Psoas muscle (tissue), 8 donors: ENCODE data around the gene ADCYAP1R1. TPM values are rescaled to one million over a fixed set of nuclear protein-coding genes. Genes with fewer than 3 reads are reported as not detected.

Experiments
- ATAC-seq, 4 donors: fragments of 200-7000 bp; cut with Tn5 transposase; one replicate each; pipeline ENCODE4 v1.9.1; 2020; ENCODE audit warnings: moderate library complexity in 3 of 4, mild to moderate bottlenecking in 2 of 4
- DNase-seq, 2 donors: peaks; one replicate each; pipeline ENCODE4 v3.0.0-alpha.2; 2020
- H3K27ac ChIP-seq: fragments of 200-600 bp; one replicate; pipeline ENCODE4 v1.8.0; 2022
- H3K27me3 ChIP-seq, 3 donors: fragments of 200-600 bp in 1 of 3; one replicate each; pipeline versions ENCODE4 v1.6.1 to v1.8.0; 2013 to 2022; ENCODE audit warnings: low read length in 2 of 3, mild to moderate bottlenecking in 2 of 3, moderate library complexity in 1 of 3; ENCODE audit not compliant: insufficient read depth in 3 of 3
- H3K36me3 ChIP-seq, 2 donors: fragments of 200-600 bp in 1 of 2; one replicate each; pipeline versions ENCODE4 v1.6.1 to v1.8.0; 2013 to 2022; ENCODE audit warnings: low read depth in 1 of 2, mild to moderate bottlenecking in 1 of 2, moderate library complexity in 1 of 2; ENCODE audit not compliant: insufficient read depth in 1 of 2
- H3K4me1 ChIP-seq: fragments of 200-600 bp; one replicate; pipeline ENCODE4 v1.8.0; 2022
- H3K4me3 ChIP-seq: fragments of 200-600 bp; one replicate; pipeline ENCODE4 v1.8.0; 2022; ENCODE audit warnings: mild to moderate bottlenecking
- H3K9me3 ChIP-seq: fragments of 200-600 bp; one replicate; pipeline ENCODE4 v1.8.0; 2022
- CTCF ChIP-seq: fragments of 200-600 bp; IDR thresholded peaks from one replicate; pipeline ENCODE4 v1.8.0; 2022; ENCODE audit warnings: antibody characterized with exemption
- WGBS, 3 donors: extraction: QIAGEN DNeasy Blood & Tissue Kit; methylation state at CpG; one replicate each; pipeline versions ENCODE4 v1.1.6 to v1.1.7; 2013; 5-methylcytosine and 5-hydroxymethylcytosine counted together
- intact Hi-C, 2 donors: fragments of 100-400 bp; cut with DNase I; formaldehyde crosslinking; loops; one replicate each; pipeline versions ENCODE4 v1.11.0 to v1.14.2; 2022
- polyA plus RNA-seq, 3 donors: library from polyadenylated mRNA; stranded (reverse); fragments of 200-250 nt; gene quantifications; one replicate each; pipeline ENCODE4 v1.2.3, GENCODE V29; 2013
- total RNA-seq, 4 donors: library from RNA; stranded (reverse); fragmentation: NEBNext Ultra II Directional in 2 of 4; extraction: Animal tissue kit (Norgen Biotek cat#: 25700) in 2 of 4; gene quantifications; one replicate each; pipeline versions ENCODE4 v1.2.1 to v1.2.4, GENCODE V29; 2021 to 2023
- donor health status: healthy with polysubstance abuse.
- donor health status: DM: no; HTN: no; CAD: no; lungs with moderate emphysema.
- donor health status: Bipolar disorder and iron deficiency.
- donor health status: healthy.
- donor health status: DM: yes; HTN: yes; CAD: no.
- donor health status: DM: no; HTN: no; CAD: no.
- donor health status: DM: no; HTN: no; CAD: no.
- donor health status: DM: yes; HTN: yes; CAD: no.

The ADCYAP1R1 gene
- total and polyA plus RNA-seq, 7 donors: 0.40 to 6.6 (median 1.2) TPM

GRCh38 chr7:31044529-31044928 lies 7.6 kb upstream of the ADCYAP1R1 start:
- no peak overlapping the region for H3K27ac ChIP-seq
- 79 to 86% (median 84%) methylated on average over 5 of the region's 5 CpGs for WGBS, 3 donors
- no peak overlapping the region for H3K4me3 ChIP-seq
- peaks cover 0 to 11% (median 1%) of the 10 kb centered on the region in 3 donors for H3K27me3 ChIP-seq
- ATAC-seq (no peak), DNase-seq (no peak)
- no peaks in the 10 kb centered on the region for H3K4me1 ChIP-seq
- intact Hi-C loops: no loop called here
- TF ChIP-seq CTCF: no peak
- no peaks in the 10 kb centered on the region for H3K9me3 ChIP-seq
- H3K36me3 ChIP-seq: no peaks in the 10 kb centered on the region

GRCh38 chr7:31046723-31047122 lies 5.4 kb upstream of the ADCYAP1R1 start:
- Histone ChIP-seq H3K27me3 (peaks cover 0 to 12% (median 3%) of the 10 kb centered on the region in 3 donors), H3K4me1 (no peaks in the 10 kb centered on the region), H3K9me3 (no peaks in the 10 kb centered on the region), H3K36me3 (no peaks in the 10 kb centered on the region), H3K4me3 (no peak overlapping the region), H3K27ac (no peak overlapping the region)
- no peak for TF ChIP-seq CTCF
- DNase-seq (no peak), ATAC-seq (no peak)
- 70 to 82% (median 76%) methylated on average over 5 of the region's 5 CpGs for WGBS, 3 donors
- intact Hi-C loops: no loop called here

DNA sequence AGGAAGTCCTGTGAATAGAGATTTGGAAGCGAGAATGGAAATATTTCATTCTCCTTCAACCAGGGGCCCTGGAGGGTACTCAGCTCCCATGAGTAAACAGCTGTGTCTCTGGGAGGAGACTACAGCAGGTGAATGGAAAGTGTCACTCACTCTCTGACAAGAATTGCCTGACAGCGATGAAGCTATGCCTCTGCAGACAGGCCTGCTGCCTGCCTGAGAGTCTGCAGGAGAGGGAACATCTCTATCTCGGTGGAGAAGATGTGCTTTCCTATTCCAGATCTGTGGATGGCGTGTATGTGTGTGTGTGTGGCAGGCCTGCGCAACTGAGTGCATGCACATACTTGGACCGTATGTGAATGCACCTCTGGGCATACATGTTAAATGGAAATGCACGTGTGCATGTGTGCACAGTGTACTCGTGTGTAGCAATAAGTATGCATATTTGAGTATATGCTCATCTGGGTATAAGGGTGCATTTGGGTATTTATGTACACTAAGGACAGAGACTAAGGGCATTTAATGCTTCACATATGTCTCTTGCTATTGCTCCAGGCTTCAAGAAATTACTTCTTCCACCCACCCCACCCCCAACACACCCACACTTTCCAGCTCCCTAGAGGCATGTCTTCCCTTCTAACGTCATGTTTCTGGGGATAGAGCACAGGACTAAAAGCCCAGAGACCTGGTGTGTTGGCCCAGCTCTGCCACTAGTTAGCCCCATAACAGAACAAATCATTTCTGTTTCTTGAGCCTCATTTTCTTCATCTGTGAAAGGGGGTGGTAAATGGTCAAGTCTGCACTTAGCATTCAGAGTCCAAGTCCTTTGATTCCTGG lies 4.6 kb upstream of the ADCYAP1R1 start:
- intact Hi-C loops: no loop called here
- Histone ChIP-seq H3K9me3 (no peaks in the 10 kb centered on the region), H3K27ac (no peak overlapping the region), H3K27me3 (peaks cover 0 to 10% (median 10%) of the 10 kb centered on the region in 3 donors), H3K4me3 (no peak overlapping the region), H3K4me1 (no peaks in the 10 kb centered on the region), H3K36me3 (no peaks in the 10 kb centered on the region)
- TF ChIP-seq CTCF: no peak
- no peak for DNase-seq
- WGBS, 3 donors: 88 to 90% (median 88%) methylated on average over 9 of the region's 9 CpGs
- no peak for ATAC-seq

GRCh38 chr7:31049005-31049765 lies 2.9 kb upstream of the ADCYAP1R1 start:
- H3K27me3 ChIP-seq: peaks cover 0 to 23% (median 16%) of the 10 kb centered on the region in 3 donors
- intact Hi-C loops: no loop called here
- no peak for TF ChIP-seq CTCF

More at GRCh38 chr7:31049005-31049765, 2.9 kb upstream of the ADCYAP1R1 start:
- Histone ChIP-seq H3K27ac (no peak overlapping the region), H3K9me3 (no peaks in the 10 kb centered on the region), H3K4me1 (no peaks in the 10 kb centered on the region), H3K4me3 (no peak overlapping the region), H3K36me3 (no peaks in the 10 kb centered on the region)
- DNase-seq: no peak
- no peak for ATAC-seq
- 79 to 86% (median 82%) methylated on average over 12 of the region's 12 CpGs for WGBS, 3 donors
